Forelimb muscle (tissue), 1 donor: ENCODE results near the gene ATL1. TPM values are rescaled to one million over a fixed set of nuclear protein-coding genes. Genes with fewer than 3 reads are reported as not detected.
A peak's percentile ranks its signal among the peaks of the same experiment; 100 is the strongest.
"Not testable (repeated sequence)": the region's sequence is repeated elsewhere in the genome, so short reads cannot be mapped to it uniquely, and the experiment has no call there.

Source experiments
- DNase-seq: peaks from one replicate; pipeline ENCODE4 v3.0.0-alpha.2; 2013; ENCODE audit warnings: low read depth
- polyA plus RNA-seq: library from polyadenylated mRNA; unstranded; fragments of 120-200 nt; gene quantifications from one replicate; pipeline ENCODE4 v1.2.1, GENCODE V29; 2013; ENCODE audit not compliant: insufficient read length

ATL1 gene
- polyA plus RNA-seq, 1 donor = 6.1 TPM

- no peak for DNase-seq
Observed at GRCh38 chr14:50534416-50534815, 25.5 kb upstream of the ATL1 start.

DNA sequence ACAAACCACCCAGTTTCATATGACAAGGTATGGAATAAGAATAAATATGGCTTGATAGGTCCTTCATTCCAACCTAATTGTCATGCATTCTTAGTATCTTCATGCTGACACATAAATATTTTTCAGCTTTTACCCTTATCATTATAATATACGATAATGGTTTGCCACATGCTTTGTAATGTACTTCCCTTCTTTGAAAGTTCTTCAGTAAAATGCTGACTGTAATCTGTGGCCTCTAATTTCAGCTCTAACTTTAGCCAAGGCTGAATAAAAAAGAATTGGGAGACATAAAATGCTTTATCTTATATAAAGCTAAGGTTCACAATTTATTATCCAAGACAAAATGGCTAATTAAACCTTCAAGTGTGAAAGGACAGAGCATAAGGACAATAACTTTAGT lies 24.9 kb upstream of the ATL1 start:
- no peak for DNase-seq

DNA sequence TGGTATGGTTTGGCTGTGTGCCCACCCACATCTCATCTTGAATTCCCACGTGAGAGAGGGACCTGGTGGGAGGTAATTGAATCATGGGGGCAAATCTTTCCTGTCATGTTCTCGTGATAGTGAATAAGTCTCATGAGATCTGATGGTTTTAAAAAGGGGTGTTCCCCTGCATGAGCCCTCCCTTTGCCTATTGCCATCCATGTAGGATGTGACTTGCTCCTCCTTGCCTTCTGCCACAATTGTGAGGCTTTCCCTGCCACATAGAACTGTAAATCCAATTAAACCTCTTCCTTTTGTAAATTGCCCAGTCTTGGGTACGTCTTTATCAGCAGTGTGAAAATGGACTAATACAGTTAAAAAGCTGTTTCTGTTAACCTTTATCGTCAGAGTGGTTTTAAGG lies 21.9 kb upstream of the ATL1 start:
- DNase-seq = not testable (repeated sequence)

DNA sequence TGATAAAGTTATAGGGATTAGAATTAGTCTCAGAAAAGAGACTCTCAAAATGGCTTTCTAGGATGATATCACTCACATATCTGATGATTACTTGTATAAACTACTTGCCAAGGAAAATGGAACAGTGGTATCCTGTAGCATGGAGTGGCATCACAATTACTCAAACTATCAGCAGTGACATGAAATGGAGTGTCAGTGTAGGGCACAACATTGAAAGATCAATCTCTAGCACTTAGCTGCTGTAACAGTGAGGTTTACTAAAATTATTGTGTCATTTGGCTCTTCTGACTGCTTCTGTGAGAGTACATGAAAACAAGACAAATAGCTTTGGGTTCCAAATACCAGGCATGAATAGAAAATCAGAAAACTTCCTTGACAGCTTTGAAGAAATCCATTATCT lies 20.9 kb upstream of the ATL1 start:
- DNase-seq = no peak

DNA sequence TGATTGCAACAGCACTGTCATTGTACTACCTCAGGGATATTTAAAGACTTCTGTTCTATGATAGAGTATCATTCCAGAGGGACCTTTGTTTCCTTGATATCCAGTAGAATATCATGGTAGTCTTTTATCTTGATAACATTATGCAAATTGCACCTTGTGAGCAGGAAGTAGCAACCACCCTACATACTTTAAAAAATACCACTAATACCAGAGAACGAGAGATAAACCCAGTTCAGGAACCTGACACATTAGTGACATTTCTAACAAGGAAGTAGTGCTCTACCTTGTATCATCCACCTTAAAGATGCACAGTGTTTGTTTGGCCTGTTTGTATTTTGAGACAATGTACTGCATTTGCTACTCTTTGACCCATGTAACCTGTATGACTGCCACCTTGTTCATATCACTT lies 18.8 kb upstream of the ATL1 start:
- no peak for DNase-seq

DNA sequence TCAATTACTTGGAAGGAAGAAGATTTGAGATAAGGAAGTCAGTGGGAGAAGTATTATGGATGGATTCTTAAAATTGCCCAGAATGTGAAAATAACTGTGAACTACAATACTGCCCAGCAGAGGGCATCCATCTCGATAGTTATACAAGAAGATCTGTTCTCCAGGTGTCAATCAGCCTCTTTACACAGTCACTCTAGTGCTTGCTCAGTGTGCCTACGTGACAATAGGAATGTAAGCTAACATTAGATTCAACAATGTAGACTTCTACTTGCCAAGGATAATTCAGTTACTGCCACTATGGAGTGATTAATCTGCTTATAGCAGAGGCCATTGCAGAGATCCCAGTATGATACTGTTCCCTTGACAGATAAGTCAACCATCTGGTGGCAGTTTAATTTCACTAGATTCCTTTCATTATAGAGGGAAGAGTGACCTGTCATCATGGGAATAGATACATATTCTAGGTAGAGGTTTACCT lies 17.0 kb upstream of the ATL1 start:
- DNase-seq = no peak

DNA sequence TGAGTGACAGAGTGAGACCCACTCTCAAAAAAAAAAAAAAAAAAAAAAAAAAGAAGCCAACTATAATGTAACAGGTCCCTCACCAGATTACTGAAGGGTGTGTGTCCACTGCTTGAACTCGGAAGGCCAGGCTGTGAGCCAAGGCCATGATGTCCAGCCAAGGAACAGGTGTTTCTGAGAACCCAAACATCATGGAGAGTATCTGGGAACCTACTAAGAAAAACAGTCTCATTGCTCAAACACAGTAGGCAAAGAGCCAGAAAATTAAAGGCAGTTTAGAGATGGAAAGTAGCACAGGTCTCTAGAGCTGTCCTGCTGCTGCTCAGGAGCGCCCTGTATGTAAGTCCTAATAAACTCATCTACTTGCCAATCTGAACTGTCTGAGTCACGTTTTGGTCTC lies 15.0 kb upstream of the ATL1 start:
- DNase-seq = no peak

- no peak for DNase-seq
Observed at GRCh38 chr14:50545618-50546017, 14.3 kb upstream of the ATL1 start.

DNA sequence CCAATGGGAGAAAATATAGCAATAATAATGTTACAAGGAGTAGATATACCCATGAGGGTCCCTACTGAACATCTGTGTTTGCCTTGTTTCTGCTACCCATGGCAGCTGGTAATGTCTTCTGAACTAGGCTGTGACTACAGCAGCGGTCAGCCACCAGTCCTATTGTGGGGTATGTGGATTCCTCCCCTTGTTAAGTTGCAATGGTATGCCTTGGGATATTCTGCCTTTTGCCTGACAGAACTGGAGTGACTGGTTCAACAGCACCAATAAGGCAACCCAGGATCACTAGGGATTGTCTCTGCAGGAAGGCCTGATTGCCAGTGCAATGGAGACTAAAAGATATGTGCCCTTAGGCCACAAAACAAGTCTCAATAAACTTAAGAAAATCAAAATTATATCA lies 9.7 kb upstream of the ATL1 start:
- DNase-seq = no peak

- DNase-seq = no peak
Observed at GRCh38 chr14:50551877-50552276, 8.1 kb upstream of the ATL1 start.

DNA sequence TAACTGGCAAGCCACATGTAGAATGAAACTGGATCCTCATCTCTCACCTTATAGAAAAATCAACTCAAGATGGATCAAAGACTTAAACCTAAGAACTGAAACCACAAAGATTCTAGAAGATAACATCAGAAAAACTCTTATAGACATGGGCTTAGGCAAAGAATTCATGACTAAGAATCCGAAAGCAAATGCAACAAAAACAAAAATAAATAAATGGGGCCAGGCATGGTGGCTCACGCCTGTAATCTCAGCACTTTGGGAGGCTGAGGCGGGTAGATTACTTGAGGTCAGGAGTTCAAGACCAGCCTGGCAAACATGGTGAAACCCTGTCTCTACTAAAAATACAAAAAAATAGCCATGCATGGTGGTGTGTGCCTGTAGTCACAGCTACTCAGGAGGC lies 7.1 kb upstream of the ATL1 start:
- not testable (repeated sequence) for DNase-seq

DNA sequence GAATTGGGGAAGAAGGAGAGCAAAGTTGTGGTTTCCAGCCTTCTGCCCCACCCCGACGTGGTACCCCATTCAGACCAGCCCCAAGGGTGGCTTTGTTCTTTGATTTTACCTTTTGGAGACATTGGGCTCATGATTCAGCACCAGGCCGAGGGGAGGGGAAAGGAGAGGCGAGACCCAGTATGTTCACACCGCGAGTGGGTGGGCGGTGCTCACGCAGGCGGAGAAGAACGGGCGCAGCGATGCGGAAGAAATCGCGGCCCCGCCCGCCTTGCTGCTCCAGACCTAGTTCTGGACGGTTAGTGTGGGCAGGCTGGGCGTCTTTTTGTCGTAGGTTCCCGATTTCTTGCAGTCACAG lies 963 bp downstream of the ATL1 start:
- peak; percentile 58 for DNase-seq

DNA sequence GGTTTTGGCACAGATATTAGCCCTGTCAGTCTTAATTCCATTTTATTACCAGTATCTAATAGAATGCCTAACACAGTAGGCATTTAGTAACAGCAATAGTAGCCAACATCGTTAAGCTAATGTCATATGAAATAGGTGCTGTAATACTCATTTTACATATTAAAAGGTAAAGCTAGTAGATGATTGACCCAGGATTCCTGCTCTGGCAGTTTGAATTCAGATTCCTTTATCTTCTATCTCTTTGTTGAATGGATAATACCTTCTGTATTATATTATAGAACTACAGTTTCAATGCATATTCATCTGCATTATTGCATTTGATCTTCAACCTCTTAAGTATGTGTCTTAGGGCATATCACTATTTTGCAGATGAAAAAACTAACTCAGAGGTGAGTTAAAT lies 2.9 kb downstream of the ATL1 start:
- no peak for DNase-seq

GRCh38 chr14:50569714-50570274 lies 9.8 kb downstream of the ATL1 start:
- no peak for DNase-seq

DNA sequence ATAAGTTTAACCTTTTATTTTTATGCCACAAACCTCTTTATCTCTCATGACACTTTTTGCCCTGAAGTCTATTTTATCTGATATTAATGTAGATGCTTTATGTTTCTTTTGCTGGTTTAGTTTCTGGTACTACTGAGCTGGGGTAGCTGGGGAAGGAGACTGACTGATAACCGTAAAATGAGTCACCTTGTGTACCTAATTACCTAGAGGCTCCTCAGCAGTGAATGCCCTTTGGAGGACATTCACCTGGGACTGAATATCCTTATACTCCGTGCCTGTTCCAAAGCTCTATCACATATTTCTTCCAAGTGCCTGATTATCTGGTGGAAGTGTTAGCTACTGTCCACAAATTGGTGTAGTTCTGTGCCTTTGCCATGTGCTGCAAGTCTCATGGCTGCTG lies 13.9 kb downstream of the ATL1 start:
- DNase-seq = no peak

DNA sequence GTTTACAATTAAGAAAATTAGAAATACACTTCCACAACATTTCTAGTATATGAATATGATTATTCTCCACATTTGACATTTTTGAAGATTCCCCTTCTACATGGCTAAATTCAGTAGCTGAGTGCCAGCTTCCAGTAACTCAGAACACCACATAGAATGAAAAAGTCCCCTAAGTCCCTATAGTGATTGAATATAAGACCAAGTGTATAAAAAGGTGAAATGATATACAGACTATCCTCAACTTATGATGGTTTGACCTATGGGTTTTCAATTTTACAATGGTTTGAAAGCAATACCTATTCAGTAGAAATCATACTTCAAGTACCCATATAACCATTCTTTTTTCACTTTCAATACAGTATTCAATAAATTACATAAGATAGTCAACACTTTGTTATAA lies 15.8 kb downstream of the ATL1 start:
- DNase-seq = no peak

DNA sequence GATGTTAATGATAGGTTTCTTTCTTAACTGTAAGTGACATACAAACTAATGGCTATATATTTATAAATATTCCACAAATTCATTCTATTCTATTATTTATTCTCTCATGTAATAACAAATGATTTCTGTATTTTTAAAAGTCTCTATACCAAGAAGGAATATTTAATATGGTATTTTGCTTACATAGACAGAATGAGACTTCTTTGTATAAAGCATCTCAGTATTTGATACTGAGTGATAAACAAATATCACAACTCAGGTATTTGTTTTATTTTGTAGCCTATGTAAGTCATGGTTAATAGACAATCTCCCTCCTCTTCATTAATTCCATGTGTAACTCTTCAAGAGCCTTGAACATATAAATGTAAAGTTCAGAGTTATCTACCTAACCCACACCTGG lies 18.0 kb downstream of the ATL1 start:
- DNase-seq = no peak

- no peak for DNase-seq
Observed at GRCh38 chr14:50578433-50578832, 18.5 kb downstream of the ATL1 start.

DNA sequence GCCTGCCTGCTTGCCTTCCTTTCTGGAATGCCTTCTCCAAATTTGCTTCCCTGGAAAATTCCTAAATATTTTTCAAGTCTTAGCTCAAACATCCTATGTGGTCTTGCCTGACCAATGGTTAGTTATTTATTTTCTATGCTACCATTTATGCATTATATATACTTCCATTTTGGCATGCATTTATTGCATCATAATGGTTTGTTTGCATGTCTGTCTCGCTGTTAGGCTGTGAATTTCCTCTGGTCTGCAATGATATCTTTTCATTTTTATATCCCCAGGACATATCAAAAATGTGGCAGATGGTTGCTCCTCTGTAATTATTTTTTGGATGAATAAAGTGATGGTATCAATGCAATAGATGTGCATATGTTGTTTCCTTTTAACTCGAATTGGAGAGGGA lies 30.5 kb downstream of the ATL1 start:
- DNase-seq = no peak

DNA sequence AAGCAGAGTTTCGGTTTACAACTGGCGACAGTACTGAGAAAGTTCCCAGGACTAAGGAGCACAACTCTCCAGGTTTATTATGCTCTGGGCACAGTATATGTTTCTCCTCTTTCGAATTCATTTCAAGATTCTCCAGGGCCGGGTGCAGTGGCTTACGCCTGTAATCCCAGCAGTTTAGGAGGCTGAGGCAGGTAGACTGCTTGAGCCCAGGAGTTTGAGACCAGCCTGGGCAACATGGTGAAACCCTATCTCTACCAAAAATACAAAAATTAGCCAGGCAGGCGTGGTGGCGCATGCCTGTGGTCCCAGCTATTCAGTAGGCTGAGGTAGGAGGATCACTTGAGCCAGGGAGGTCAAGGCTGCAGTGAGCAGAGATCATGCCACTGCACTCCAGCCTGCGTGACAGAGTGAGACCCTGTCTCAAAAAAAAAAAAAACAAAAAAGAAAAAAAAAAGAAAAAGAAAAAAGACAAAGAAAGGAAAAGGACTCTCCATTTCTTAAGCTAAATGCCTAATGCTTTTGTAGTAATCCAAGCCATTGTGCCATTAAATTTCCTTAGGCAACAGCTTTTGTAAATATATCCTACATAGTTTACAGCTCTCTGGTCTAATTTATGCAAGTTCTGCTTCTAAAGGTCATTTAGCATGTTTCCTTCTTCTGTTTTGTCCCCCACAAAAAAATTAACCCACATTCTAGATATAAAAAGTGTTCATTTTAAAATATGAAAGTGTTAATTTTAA lies 34.8 kb downstream of the ATL1 start:
- no peak for DNase-seq

- no peak for DNase-seq
Observed at GRCh38 chr14:50598765-50599164, 38.8 kb downstream of the ATL1 start.

DNA sequence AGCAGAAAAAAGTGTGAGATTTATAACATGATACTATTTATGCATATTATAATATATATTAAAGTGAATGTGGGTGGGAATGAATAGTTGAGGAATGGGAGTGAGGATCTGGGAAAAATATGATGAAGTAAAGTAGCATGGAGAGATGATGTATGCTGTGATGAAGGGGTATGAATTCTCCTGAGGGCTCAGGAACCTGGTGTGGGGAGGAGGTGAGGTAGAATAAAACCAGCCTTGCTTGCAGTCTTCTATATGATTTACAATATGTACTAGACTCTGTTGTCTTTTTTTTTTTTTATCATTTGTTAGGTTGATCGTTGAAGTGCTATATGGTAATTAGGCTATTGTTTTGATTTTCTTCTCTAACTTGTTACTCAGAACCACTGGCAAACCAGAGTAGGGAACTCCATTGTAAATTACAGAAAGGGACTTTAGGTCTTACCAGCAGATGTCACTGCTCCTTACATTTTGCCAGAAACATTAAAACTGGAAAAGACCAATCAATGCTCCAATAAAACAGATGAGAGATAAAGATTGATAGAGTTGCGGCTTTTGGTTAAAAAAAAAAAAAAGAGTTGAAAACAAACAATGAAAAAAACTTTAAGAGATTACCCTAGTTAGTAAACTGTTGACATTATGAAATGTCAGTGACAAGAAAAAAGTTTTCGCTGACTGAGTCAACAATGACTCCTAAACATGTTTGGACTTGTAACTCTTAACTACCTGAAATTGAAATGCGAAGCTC lies 39.9 kb downstream of the ATL1 start:
- DNase-seq = no peak

- DNase-seq = no peak
Observed at GRCh38 chr14:50600849-50601248, 40.9 kb downstream of the ATL1 start.
